NCI-H748 (cell line): Measurements from ENCODE around the gene PLPP3.

Source experiments
- DNase-seq: peaks from one replicate; lab custom pipeline; 2025; ENCODE audit not compliant: unreplicated experiment; lab: John Stamatoyannopoulos, UW

The PLPP3 gene

GRCh38 chr1:56576880-56577405 lies 2.4 kb downstream of the PLPP3 start:
- DNase-seq, result peak; percentile 34

GRCh38 chr1:56575865-56576264 lies 3.5 kb downstream of the PLPP3 start:
- no peak for DNase-seq

- DNase-seq, result no peak
Observed at GRCh38 chr1:56574794-56575193, 4.6 kb downstream of the PLPP3 start.

GRCh38 chr1:56573311-56573710 lies 6.1 kb downstream of the PLPP3 start:
- DNase-seq, result peak; percentile 18

- DNase-seq, result no peak
Observed at GRCh38 chr1:56572334-56573050, 6.9 kb downstream of the PLPP3 start.

- no peak for DNase-seq
Observed at GRCh38 chr1:56571448-56571847, 7.9 kb downstream of the PLPP3 start.

GRCh38 chr1:56570924-56571372 lies 8.4 kb downstream of the PLPP3 start:
- peak; percentile 47 for DNase-seq

- DNase-seq, result peak; percentile 42
Observed at GRCh38 chr1:56569661-56570060, 9.7 kb downstream of the PLPP3 start.

GRCh38 chr1:56566994-56567393 lies 12.4 kb downstream of the PLPP3 start:
- DNase-seq, result no peak

- no peak for DNase-seq
Observed at GRCh38 chr1:56566061-56566744, 13.2 kb downstream of the PLPP3 start.

GRCh38 chr1:56564615-56565014 lies 14.7 kb downstream of the PLPP3 start:
- no peak for DNase-seq

- no peak for DNase-seq
Observed at GRCh38 chr1:56563568-56563967, 15.8 kb downstream of the PLPP3 start.

GRCh38 chr1:56562891-56563452 lies 16.4 kb downstream of the PLPP3 start:
- DNase-seq, result no peak

- no peak for DNase-seq
Observed at GRCh38 chr1:56561227-56562019, 17.9 kb downstream of the PLPP3 start.

GRCh38 chr1:56557746-56558145 lies 21.6 kb downstream of the PLPP3 start:
- DNase-seq, result no peak

- DNase-seq, result no peak
Observed at GRCh38 chr1:56555448-56555847, 23.9 kb downstream of the PLPP3 start.

- no peak for DNase-seq
Observed at GRCh38 chr1:56553046-56553445, 26.3 kb downstream of the PLPP3 start.

- DNase-seq, result no peak
Observed at GRCh38 chr1:56552349-56552748, 27.0 kb downstream of the PLPP3 start.

GRCh38 chr1:56551691-56552090 lies 27.7 kb downstream of the PLPP3 start:
- DNase-seq, result no peak

- DNase-seq, result no peak
Observed at GRCh38 chr1:56550859-56551188, 28.5 kb downstream of the PLPP3 start.

- DNase-seq, result no peak
Observed at GRCh38 chr1:56550138-56550858, 29.1 kb downstream of the PLPP3 start.
